WTC11 (cell line): ENCODE data around the gene ZNF48. TPM values are rescaled to one million over a fixed set of nuclear protein-coding genes. Genes with fewer than 3 reads are reported as not detected.

Experiments used
- ATAC-seq: fragments of 200-7000 bp; cut with Tn5 transposase; 2 replicates; pipeline ENCODE4 v1.10.0; 2021; ENCODE audit warnings: mild to moderate bottlenecking, moderate library complexity
- CTCF ChIA-PET: fragments of 300-600 bp; sonication (Branson Sonifier 250); formaldehyde crosslinking; loops from one replicate; lab custom pipeline; 2021; ENCODE audit warnings: antibody characterized with exemption; lab: Charles Lee
- POLR2A ChIA-PET: fragments of 350-600 bp; sonication (Branson Sonifier 250); formaldehyde crosslinking; loops from one replicate; lab custom pipeline; 2021; ENCODE audit warnings: antibody characterized with exemption; lab: Charles Lee
- DNase-seq: peaks from one replicate; pipeline ENCODE4 v3.0.0; 2021; ENCODE audit warnings: low spot score
- H3K27ac Mint-ChIP-seq: 2 replicates; pipeline ENCODE4 v1.8.0; 2021; ENCODE audit warnings: mixed read lengths
- H3K27me3 Mint-ChIP-seq: 2 replicates; pipeline ENCODE4 v1.8.0; 2021; ENCODE audit warnings: low read depth, mild to moderate bottlenecking, moderate library complexity, mixed read lengths
- H3K36me3 Mint-ChIP-seq: 2 replicates; pipeline ENCODE4 v1.8.0; 2021; ENCODE audit warnings: mixed read lengths
- H3K4me1 Mint-ChIP-seq: 2 replicates; pipeline ENCODE4 v1.8.0; 2022; ENCODE audit warnings: mixed read lengths
- H3K4me3 Mint-ChIP-seq: 2 replicates; pipeline ENCODE4 v1.8.0; 2021; ENCODE audit warnings: mild to moderate bottlenecking, moderate library complexity, mixed read lengths
- H3K9me3 Mint-ChIP-seq: 2 replicates; pipeline ENCODE4 v1.8.0; 2021; ENCODE audit warnings: mixed read lengths
- ATF2 ChIP-seq: sonication (generic); formaldehyde crosslinking; IDR thresholded peaks from 2 replicates; pipeline ENCODE4 v1.8.1; 2022; ENCODE audit warnings: low read depth, missing genetic modification reagents, borderline replicate concordance
- CDX4 ChIP-seq: fragments of 250-450 bp; sonication (Bioruptor Pico); IDR thresholded peaks from 2 replicates; pipeline ENCODE4 v1.9.0; 2021; ENCODE audit warnings: moderate library complexity, mild to moderate bottlenecking, inconsistent platforms, borderline replicate concordance
- E2F1 ChIP-seq: sonication (generic); formaldehyde crosslinking; IDR thresholded peaks from 2 replicates; pipeline ENCODE4 v1.8.0; 2022; ENCODE audit warnings: mild to moderate bottlenecking, missing genetic modification reagents
- EMX1 ChIP-seq: fragments of 250-450 bp; sonication (Bioruptor Pico); IDR thresholded peaks from 2 replicates; pipeline ENCODE4 v1.8.0; 2021; ENCODE audit warnings: mild to moderate bottlenecking
- ETV6 ChIP-seq: sonication (generic); formaldehyde crosslinking; IDR thresholded peaks from 2 replicates; pipeline ENCODE4 v1.8.1; 2022; ENCODE audit warnings: mild to moderate bottlenecking, missing genetic modification reagents
- FOXP1 ChIP-seq: sonication (generic); formaldehyde crosslinking; IDR thresholded peaks from 2 replicates; pipeline ENCODE4 v1.8.0; 2022; ENCODE audit warnings: missing genetic modification reagents, mild to moderate bottlenecking, moderate library complexity, borderline replicate concordance
- GRHL2 ChIP-seq: fragments of 250-450 bp; sonication (Bioruptor Pico); IDR thresholded peaks from 2 replicates; pipeline ENCODE4 v1.8.0; 2022; ENCODE audit warnings: mild to moderate bottlenecking, moderate library complexity; ENCODE audit not compliant: insufficient replicate concordance, severe bottlenecking
- GTF2I ChIP-seq: fragments of 250-450 bp; sonication (Bioruptor Pico); conservative IDR thresholded peaks from 2 replicates; pipeline ENCODE4 v1.4.0; 2021; ENCODE audit warnings: mild to moderate bottlenecking
- HMGA2 ChIP-seq: fragments of 250-450 bp; sonication (Bioruptor Pico); IDR thresholded peaks from 2 replicates; pipeline ENCODE4 v1.4.0; 2021; ENCODE audit warnings: mild to moderate bottlenecking, moderate library complexity
- HMGXB4 ChIP-seq: sonication (generic); formaldehyde crosslinking; IDR thresholded peaks from 2 replicates; pipeline ENCODE4 v1.8.1; 2023; ENCODE audit warnings: mild to moderate bottlenecking, moderate library complexity, missing genetic modification reagents
- JUN ChIP-seq: sonication (generic); formaldehyde crosslinking; IDR thresholded peaks from 2 replicates; pipeline ENCODE4 v1.8.0; 2023; ENCODE audit warnings: mild to moderate bottlenecking, missing genetic modification reagents
- KAT7 ChIP-seq: sonication (generic); formaldehyde crosslinking; IDR thresholded peaks from 2 replicates; pipeline ENCODE4 v1.8.1; 2023; ENCODE audit warnings: missing genetic modification reagents, mild to moderate bottlenecking, borderline replicate concordance
- NFATC4 ChIP-seq: fragments of 250-450 bp; sonication (Bioruptor Pico); IDR thresholded peaks from 2 replicates; pipeline ENCODE4 v1.9.0; 2021; ENCODE audit warnings: mild to moderate bottlenecking
- PRDM15 ChIP-seq: sonication (generic); formaldehyde crosslinking; IDR thresholded peaks from 2 replicates; pipeline ENCODE4 v1.8.0; 2022; ENCODE audit warnings: missing genetic modification reagents
- PREB ChIP-seq: sonication (generic); formaldehyde crosslinking; IDR thresholded peaks from 2 replicates; pipeline ENCODE4 v1.8.1; 2022; ENCODE audit warnings: mild to moderate bottlenecking, missing genetic modification reagents, moderate library complexity, borderline replicate concordance
- PRRX2 ChIP-seq: fragments of 250-450 bp; sonication (Bioruptor Pico); IDR thresholded peaks from 2 replicates; pipeline ENCODE4 v1.8.0; 2021; ENCODE audit warnings: mild to moderate bottlenecking
- TP53 ChIP-seq: sonication (generic); formaldehyde crosslinking; IDR thresholded peaks from 2 replicates; pipeline ENCODE4 v1.8.1; 2023; ENCODE audit warnings: mild to moderate bottlenecking, missing genetic modification reagents
- ZBTB43 ChIP-seq: sonication (generic); formaldehyde crosslinking; IDR thresholded peaks from 2 replicates; pipeline ENCODE4 v1.8.1; 2023; ENCODE audit warnings: mild to moderate bottlenecking, missing genetic modification reagents
- ZNF396 ChIP-seq: fragments of 250-450 bp; sonication (Bioruptor Pico); IDR thresholded peaks from 2 replicates; pipeline ENCODE4 v1.8.0; 2021; ENCODE audit warnings: mild to moderate bottlenecking, moderate library complexity, borderline replicate concordance
- total RNA-seq: library from RNA; stranded (reverse); gene quantifications from 3 replicates; pipeline ENCODE4 v1.2.3, GENCODE V29; 2021

ZNF48 gene
- total RNA-seq, 1 experiment from 2014 or later: 39.3 TPM

GRCh38 chr16:30429678-30430427, 34.6 kb downstream of the ZNF48 start, which contains the start of gene DCTPP1 (continued):
- TF ChIP-seq PRDM15: no peak
- TF ChIP-seq JUN (CRISPR knock-in tag): peak; percentile 55
- peak; percentile 39; the same call in 1 of the 2 replicates for TF ChIP-seq FOXP1
- TF ChIP-seq KAT7: no peak

- CTCF ChIA-PET: interaction anchor here (0.8 to 2.9 kb wide), 56 partner anchors 12 to 402 kb away, joined by 3 to 79 read pairs (median 9); partner anchors contain the start of genes ALDOA, CORO1A, FBRS and GDPD3
- Mint-ChIP-seq H3K9me3 (no peaks in the 10 kb centered on the region), H3K4me3 (no peak overlapping the region), H3K27ac (no peak overlapping the region), H3K27me3 (peaks cover 24% of the 10 kb centered on the region), H3K36me3 (peaks cover 16% of the 10 kb centered on the region), H3K4me1 (peaks cover 17% of the 10 kb centered on the region)
- peak; percentile 53 for ATAC-seq
- POLR2A ChIA-PET: interaction anchor here (0.9 to 1.5 kb wide), 10 partner anchors 9 to 185 kb away, joined by 3 to 15 read pairs (median 4); partner anchors contain the start of genes ZNF689 and ZNF785
- DNase-seq: peak; percentile 60
- no peak for TF ChIP-seq E2F1
- TF ChIP-seq EMX1 (CRISPR knock-in tag): no peak
- TF ChIP-seq HMGA2 (CRISPR knock-in tag): no peak
- no peak for TF ChIP-seq TP53
- TF ChIP-seq CDX4 (CRISPR knock-in tag): no peak
- TF ChIP-seq HMGXB4 (CRISPR knock-in tag): no peak
- TF ChIP-seq ETV6 (CRISPR knock-in tag): no peak
- peak; percentile 78; the same call in 1 of the 2 replicates for TF ChIP-seq PREB (CRISPR knock-in tag)
- no peak for TF ChIP-seq ATF2 (CRISPR knock-in tag)
- no peak for TF ChIP-seq PRRX2 (CRISPR knock-in tag)
- TF ChIP-seq GTF2I (CRISPR knock-in tag): no peak
- TF ChIP-seq ZBTB43 (CRISPR knock-in tag): no peak
- TF ChIP-seq NFATC4: no peak
- no peak for TF ChIP-seq ZNF396 (CRISPR knock-in tag)
- no peak for TF ChIP-seq JUN (CRISPR knock-in tag)
- TF ChIP-seq GRHL2 (CRISPR knock-in tag): no peak
Measured at GRCh38 chr16:30430428-30430970, 35.3 kb downstream of the ZNF48 start.
